PC-3 (cell line): ENCODE results near the gene AHCYL1. TPM values are rescaled to one million over a fixed set of nuclear protein-coding genes. Genes with fewer than 3 reads are reported as not detected.
A peak's percentile ranks its signal among the peaks of the same experiment; 100 is the strongest.

Experiments used
- ATAC-seq: fragments of 200-7000 bp; cut with Tn5 transposase; 2 replicates; pipeline ENCODE4 v1.9.1; 2020; ENCODE audit warnings: mild to moderate bottlenecking, moderate library complexity
- BruUV-seq: library from RNA; stranded (reverse); fragments of 400-500 nt; replicated peaks from 2 replicates; lab custom pipeline; 2021; lab: Mats Ljungman, UMichigan
- CTCF ChIA-PET: fragments of 300-600 bp; sonication (Branson Sonifier 250); formaldehyde crosslinking; loops from one replicate; lab custom pipeline; 2022; ENCODE audit warnings: antibody characterized with exemption; lab: Charles Lee
- POLR2A ChIA-PET: fragments of 300-600 bp; sonication (Branson Sonifier 250); formaldehyde crosslinking; loops from one replicate; lab custom pipeline; 2022; ENCODE audit warnings: antibody characterized with exemption; ENCODE audit not compliant: unreplicated experiment; lab: Charles Lee
- DNase-seq: peaks from one replicate; pipeline ENCODE4 v3.0.0-alpha.2; 2015
- H2AFZ ChIP-seq: fragments of 300-600 bp; sonication (generic); 2 replicates; pipeline ENCODE4 v1.6.0; 2016; ENCODE audit warnings: antibody characterized with exemption, low read length
- H3F3A ChIP-seq: fragments of 300-600 bp; sonication (generic); one replicate; pipeline ENCODE4 v1.6.0; 2017; ENCODE audit warnings: antibody characterized with exemption, low read length, control low read depth, mild to moderate bottlenecking; ENCODE audit not compliant: unreplicated experiment
- H3K27ac ChIP-seq: fragments of 300-600 bp; sonication (generic); 2 replicates; pipeline ENCODE4 v1.5.1; 2016; ENCODE audit warnings: mild to moderate bottlenecking, low read length
- H3K27me3 ChIP-seq: fragments of 300-600 bp; sonication (generic); 2 replicates; pipeline ENCODE4 v1.6.1; 2016; ENCODE audit warnings: low read length, mixed read lengths
- H3K36me3 ChIP-seq: fragments of 300-600 bp; sonication (generic); 2 replicates; pipeline ENCODE4 v1.6.1; 2016; ENCODE audit warnings: low read depth, mixed run types, low read length, mixed read lengths
- H3K4me1 ChIP-seq: fragments of 300-600 bp; sonication (generic); 2 replicates; pipeline ENCODE4 v1.5.1; 2016; ENCODE audit warnings: low read length; ENCODE audit not compliant: insufficient read depth
- H3K4me2 ChIP-seq: fragments of 300-600 bp; sonication (generic); 2 replicates; pipeline ENCODE4 v1.6.0; 2016; ENCODE audit warnings: low read length
- H3K4me3 ChIP-seq: fragments of 300-600 bp; sonication (generic); 2 replicates; pipeline ENCODE4 v1.5.1; 2016; ENCODE audit warnings: mild to moderate bottlenecking, low read length, mixed read lengths
- H3K79me2 ChIP-seq: fragments of 300-600 bp; sonication (generic); 2 replicates; pipeline ENCODE4 v1.6.1; 2017; ENCODE audit warnings: low read length, mixed read lengths
- H3K9ac ChIP-seq: fragments of 300-600 bp; sonication (generic); 2 replicates; pipeline ENCODE4 v1.6.0; 2016; ENCODE audit warnings: mild to moderate bottlenecking, low read length
- H3K9me2 ChIP-seq: fragments of 300-600 bp; sonication (generic); replicated peaks from 2 replicates; pipeline ENCODE4 v1.6.1; 2016; ENCODE audit warnings: mixed run types, low read length, mixed read lengths
- H3K9me3 ChIP-seq: fragments of 300-600 bp; sonication (generic); 2 replicates; pipeline ENCODE4 v1.6.1; 2016; ENCODE audit warnings: low read length, mixed read lengths
- H4K20me1 ChIP-seq: fragments of 300-600 bp; sonication (generic); 2 replicates; pipeline ENCODE4 v1.6.1; 2016; ENCODE audit warnings: low read length, mixed read lengths
- EZH2 ChIP-seq: fragments of 300-600 bp; sonication (generic); IDR thresholded peaks from one replicate; pipeline ENCODE4 v1.6.1; 2017; ENCODE audit warnings: antibody characterized with exemption, mild to moderate bottlenecking, low read length; ENCODE audit not compliant: unreplicated experiment
- EZH2phosphoT487 ChIP-seq: fragments of 300-600 bp; sonication (generic); IDR thresholded peaks from 2 replicates; pipeline ENCODE4 v1.6.1; 2018; ENCODE audit warnings: mild to moderate bottlenecking, antibody characterized with exemption, low read length, borderline replicate concordance
- intact Hi-C: fragments of 100-400 bp; cut with micrococcal nuclease; formaldehyde crosslinking; loops from 2 replicates; pipeline ENCODE4 v1.9.0; 2023
- total RNA-seq: library from RNA; depleted of rRNA; stranded (reverse); fragments of >200 nt; gene quantifications from 2 replicates; pipeline ENCODE4 v1.2.3, GENCODE V29; 2014
- TF ChIP-seq, protein P1 (sequence below): fragments of 300-600 bp; sonication (generic); conservative IDR thresholded peaks from 2 replicates; pipeline ENCODE4 v1.5.1; 2017; ENCODE audit warnings: antibody characterized with exemption, low read depth, mild to moderate bottlenecking, low read length

AHCYL1 gene
- total RNA-seq, 1 experiment from 2014 or later, result 35.8 TPM

DNA sequence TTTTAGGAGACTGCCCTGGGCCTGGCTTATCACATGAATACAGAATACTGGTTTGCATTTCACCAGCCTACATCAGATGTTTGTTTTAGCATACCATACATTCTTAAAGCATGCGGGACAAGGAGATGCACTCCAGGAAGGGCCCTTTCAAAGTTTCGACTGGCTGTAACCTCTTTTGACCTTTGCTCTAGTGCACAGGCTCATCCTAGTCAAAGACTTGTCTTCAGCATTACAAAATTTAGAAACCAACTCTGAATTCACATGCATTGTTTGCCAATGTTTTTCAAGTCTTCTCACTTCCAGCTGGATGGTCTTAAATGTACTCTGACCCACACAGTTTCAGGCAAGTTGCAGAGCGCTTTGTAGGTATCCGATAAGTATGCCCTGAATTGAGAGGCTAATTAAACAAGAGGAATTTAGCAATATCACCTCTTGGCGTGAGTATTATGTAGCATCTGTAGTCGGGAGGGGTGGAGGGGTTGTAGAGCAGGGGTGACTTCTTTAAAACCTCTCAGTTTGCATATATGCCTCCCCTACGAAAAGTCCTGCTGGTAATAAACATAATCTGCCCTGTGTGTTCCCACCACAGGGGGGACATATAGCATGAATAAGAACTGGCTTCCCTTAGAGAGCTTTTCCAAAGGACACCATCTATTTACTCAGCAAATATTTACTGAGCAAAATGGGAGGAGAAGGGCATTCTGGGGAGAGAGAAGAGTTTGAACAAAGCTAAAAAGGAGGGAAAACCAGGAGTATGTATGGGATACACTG lies 24.4 kb upstream of the AHCYL1 start:
- Histone ChIP-seq H3K79me2 (no peaks in the 10 kb centered on the region), H3K4me1 (peaks cover 39% of the 10 kb centered on the region), H3K27ac (peak overlapping the region; percentile 69), H4K20me1 (no peaks in the 10 kb centered on the region), H3K27me3 (no peaks in the 10 kb centered on the region), H3K4me3 (peak overlapping the region; percentile 34), H3K9me3 (no peaks in the 10 kb centered on the region), H3K9me2 (no peaks in the 10 kb centered on the region), H3K36me3 (no peaks in the 10 kb centered on the region), H3K4me2 (peak overlapping the region; percentile 76), H3K9ac (no peak overlapping the region), H3F3A (peaks cover 10% of the 10 kb centered on the region), H2AFZ (peak overlapping the region; percentile 75)
- TF ChIP-seq, protein P1, sequence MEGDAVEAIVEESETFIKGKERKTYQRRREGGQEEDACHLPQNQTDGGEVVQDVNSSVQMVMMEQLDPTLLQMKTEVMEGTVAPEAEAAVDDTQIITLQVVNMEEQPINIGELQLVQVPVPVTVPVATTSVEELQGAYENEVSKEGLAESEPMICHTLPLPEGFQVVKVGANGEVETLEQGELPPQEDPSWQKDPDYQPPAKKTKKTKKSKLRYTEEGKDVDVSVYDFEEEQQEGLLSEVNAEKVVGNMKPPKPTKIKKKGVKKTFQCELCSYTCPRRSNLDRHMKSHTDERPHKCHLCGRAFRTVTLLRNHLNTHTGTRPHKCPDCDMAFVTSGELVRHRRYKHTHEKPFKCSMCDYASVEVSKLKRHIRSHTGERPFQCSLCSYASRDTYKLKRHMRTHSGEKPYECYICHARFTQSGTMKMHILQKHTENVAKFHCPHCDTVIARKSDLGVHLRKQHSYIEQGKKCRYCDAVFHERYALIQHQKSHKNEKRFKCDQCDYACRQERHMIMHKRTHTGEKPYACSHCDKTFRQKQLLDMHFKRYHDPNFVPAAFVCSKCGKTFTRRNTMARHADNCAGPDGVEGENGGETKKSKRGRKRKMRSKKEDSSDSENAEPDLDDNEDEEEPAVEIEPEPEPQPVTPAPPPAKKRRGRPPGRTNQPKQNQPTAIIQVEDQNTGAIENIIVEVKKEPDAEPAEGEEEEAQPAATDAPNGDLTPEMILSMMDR, result peak; percentile 52; the same call in 1 of the 2 replicates
- no peak for TF ChIP-seq EZH2phosphoT487
- no TSS peak for BruUV-seq
- ATAC-seq, result peak; percentile 97
- ChIA-PET CTCF (interaction anchor here (0.5 to 1.9 kb wide), 5 partner anchors 21 to 44 kb away, joined by 3 to 15 read pairs (median 4); partner anchors contain the start of gene AHCYL1), POLR2A (interaction anchor here (0.6 to 0.7 kb wide), 2 partner anchors 63 to 184 kb away, joined by 3 read pairs; no protein-coding TSS in a partner anchor)
- intact Hi-C loops, result loop anchor here (2.0 kb wide), 1 partner anchor 21 kb away; no protein-coding TSS in a partner anchor
- DNase-seq, result peak; percentile 85

DNA sequence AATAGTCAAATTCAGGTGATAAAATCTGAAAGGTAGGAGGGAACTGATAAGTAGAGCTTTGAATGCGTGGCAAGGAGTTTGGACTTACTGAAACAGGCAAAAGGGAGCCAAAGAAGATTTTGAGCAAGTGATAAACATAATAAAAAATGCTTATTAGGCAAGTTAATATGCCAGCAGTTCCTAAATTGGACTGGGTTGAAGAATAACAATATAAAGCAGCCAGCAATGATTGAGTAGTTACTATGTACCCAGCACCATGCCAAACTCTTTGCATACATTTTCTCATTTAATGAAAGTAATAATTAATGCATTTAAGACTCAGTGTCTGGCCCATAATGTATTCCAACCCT lies 23.8 kb upstream of the AHCYL1 start:
- TF ChIP-seq EZH2 (no peak), EZH2phosphoT487 (no peak)
- TF ChIP-seq, protein P1, result no peak
- Histone ChIP-seq H3K4me2 (peak overlapping the region; percentile 76), H3K27me3 (no peaks in the 10 kb centered on the region), H3K9me3 (no peaks in the 10 kb centered on the region), H3K27ac (peak overlapping the region; percentile 69), H3F3A (peaks cover 10% of the 10 kb centered on the region), H3K36me3 (no peaks in the 10 kb centered on the region), H4K20me1 (no peaks in the 10 kb centered on the region), H3K4me1 (peaks cover 39% of the 10 kb centered on the region), H3K79me2 (no peaks in the 10 kb centered on the region), H3K9ac (no peak overlapping the region), H2AFZ (peak overlapping the region; percentile 75), H3K4me3 (no peak overlapping the region), H3K9me2 (no peaks in the 10 kb centered on the region)
- DNase-seq, result no peak
- no TSS peak for BruUV-seq
- no peak for ATAC-seq
- POLR2A ChIA-PET, result no interaction called here
- CTCF ChIA-PET, result interaction anchor here (0.5 to 1.9 kb wide), 4 partner anchors 21 to 37 kb away, joined by 3 to 15 read pairs (median 4); partner anchors contain the start of gene AHCYL1
- intact Hi-C loops, result loop anchor here (2.0 kb wide), 1 partner anchor 20 kb away; no protein-coding TSS in a partner anchor

DNA sequence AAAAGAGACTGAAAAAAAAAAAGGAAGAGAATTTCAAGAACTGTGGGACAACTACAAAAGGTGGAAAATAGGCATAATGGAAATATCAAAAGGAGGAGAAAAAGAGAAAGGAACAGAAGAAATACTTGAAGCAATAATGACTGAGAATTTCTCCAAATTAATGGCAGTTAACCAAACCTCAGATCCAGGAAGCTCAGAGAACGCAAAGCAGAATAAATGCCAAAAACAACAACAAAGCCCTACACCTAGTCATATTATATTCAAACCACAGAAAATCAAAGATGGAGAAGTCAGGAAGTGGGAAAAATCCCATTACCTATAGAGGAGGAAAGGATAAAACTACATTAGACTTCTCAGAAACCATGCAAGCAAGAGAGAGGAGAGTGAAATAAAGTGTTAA lies 20.7 kb upstream of the AHCYL1 start:
- Histone ChIP-seq H3K36me3 (no peaks in the 10 kb centered on the region), H3K27me3 (no peaks in the 10 kb centered on the region), H3K79me2 (no peaks in the 10 kb centered on the region), H3K4me2 (peak overlapping the region; percentile 20; the same call in 1 of the 2 replicates), H3K9me2 (no peaks in the 10 kb centered on the region), H3K9me3 (no peaks in the 10 kb centered on the region), H3K4me1 (peaks cover 39% of the 10 kb centered on the region), H2AFZ (0 out of 2 replicates have a peak overlapping the region, but pooled peaks have one; percentile 43), H3K9ac (no peak overlapping the region), H3K4me3 (no peak overlapping the region), H4K20me1 (no peaks in the 10 kb centered on the region), H3F3A (peaks cover 10% of the 10 kb centered on the region), H3K27ac (no peak overlapping the region)
- intact Hi-C loops, result no loop called here
- ChIA-PET POLR2A (no interaction called here), CTCF (no interaction called here)
- peak; percentile 43 for DNase-seq
- TF ChIP-seq, protein P1, result no peak
- TF ChIP-seq EZH2phosphoT487, result no peak
- no peak for TF ChIP-seq EZH2
- BruUV-seq, result no TSS peak
- no peak for ATAC-seq
